Parathyroid adenoma (tissue), 2 donors: ENCODE data around the gene SOS1.

Source experiments
- H2AFZ ChIP-seq: fragments of 300-600 bp; sonication (generic); one replicate; pipeline ENCODE4 v1.7.0; 2017; ENCODE audit warnings: antibody characterized with exemption, mild to moderate bottlenecking
- H3K27ac ChIP-seq: fragments of 300-600 bp; sonication (generic); one replicate; pipeline ENCODE4 v1.7.0; 2017
- H3K27me3 ChIP-seq: fragments of 300-600 bp; sonication (generic); one replicate; pipeline ENCODE4 v1.7.0; 2017; ENCODE audit warnings: low read length; ENCODE audit not compliant: control insufficient read depth, insufficient read depth
- H3K36me3 ChIP-seq: fragments of 300-600 bp; sonication (generic); one replicate; pipeline ENCODE4 v1.7.0; 2017; ENCODE audit warnings: low read length; ENCODE audit not compliant: control insufficient read depth, insufficient read depth
- H3K4me1 ChIP-seq: fragments of 300-600 bp; sonication (generic); one replicate; pipeline ENCODE4 v1.7.0; 2017; ENCODE audit warnings: control low read depth
- H3K4me2 ChIP-seq: fragments of 300-600 bp; sonication (generic); one replicate; pipeline ENCODE4 v1.7.0; 2017; ENCODE audit warnings: low read length
- H3K4me3 ChIP-seq: fragments of 300-600 bp; sonication (generic); one replicate; pipeline ENCODE4 v1.7.0; 2017; ENCODE audit warnings: low read depth, low read length
- H3K79me2 ChIP-seq: fragments of 300-600 bp; sonication (generic); one replicate; pipeline ENCODE4 v1.7.0; 2017; ENCODE audit warnings: control low read depth
- H3K9ac ChIP-seq: fragments of 300-600 bp; sonication (generic); one replicate; pipeline ENCODE4 v1.7.0; 2017; ENCODE audit warnings: mild to moderate bottlenecking
- H3K9me3 ChIP-seq: fragments of 300-600 bp; sonication (generic); one replicate; pipeline ENCODE4 v1.7.0; 2017; ENCODE audit warnings: low read length; ENCODE audit not compliant: control insufficient read depth
- TF ChIP-seq, protein P1 (sequence below): fragments of 300-600 bp; sonication (generic); IDR thresholded peaks from one replicate; pipeline ENCODE4 v1.7.0; 2017; ENCODE audit warnings: antibody characterized with exemption, mild to moderate bottlenecking
- donor health status: primary hyperparathyroidism.

SOS1 gene

DNA sequence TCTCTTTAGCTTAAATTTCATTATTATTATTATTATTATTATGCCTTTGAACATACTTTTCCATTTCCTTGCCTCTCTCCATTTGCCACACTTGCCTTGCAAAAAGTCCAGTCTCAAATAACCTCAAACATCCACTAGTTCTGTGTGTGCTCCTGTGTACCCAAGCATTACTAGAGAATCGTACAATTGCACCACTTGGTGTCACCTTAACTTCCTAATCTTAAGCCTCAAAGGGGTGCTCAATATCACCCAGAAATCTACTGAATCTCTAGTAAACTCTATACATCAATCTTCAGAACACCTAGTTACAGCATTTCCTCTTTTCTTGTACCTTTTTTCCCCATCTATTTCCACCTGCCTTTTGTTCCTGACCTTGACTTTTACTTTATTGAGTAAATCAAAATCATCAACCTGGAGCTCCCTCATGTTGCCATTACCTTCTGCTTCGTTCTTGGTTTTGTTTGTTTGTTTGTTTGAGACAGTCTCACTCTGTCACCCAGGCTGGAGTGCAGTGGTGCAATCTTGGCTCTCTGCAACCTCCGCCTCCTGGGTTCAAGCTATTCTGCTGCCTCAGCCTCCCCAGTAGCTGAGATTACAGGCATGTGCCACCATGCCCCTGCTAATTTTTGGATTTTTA is 12.5 kb upstream of the SOS1 start:
- Histone ChIP-seq H3K36me3 (no peaks in the 10 kb centered on the region), H3K27me3 (no peaks in the 10 kb centered on the region), H3K9me3 (no peaks in the 10 kb centered on the region), H3K4me3 (no peak overlapping the region), H3K27ac (no peak overlapping the region), H2AFZ (no peak overlapping the region), H3K9ac (no peak overlapping the region), H3K79me2 (no peaks in the 10 kb centered on the region), H3K4me1 (no peaks in the 10 kb centered on the region), H3K4me2 (no peak overlapping the region)
- TF ChIP-seq, protein P1, sequence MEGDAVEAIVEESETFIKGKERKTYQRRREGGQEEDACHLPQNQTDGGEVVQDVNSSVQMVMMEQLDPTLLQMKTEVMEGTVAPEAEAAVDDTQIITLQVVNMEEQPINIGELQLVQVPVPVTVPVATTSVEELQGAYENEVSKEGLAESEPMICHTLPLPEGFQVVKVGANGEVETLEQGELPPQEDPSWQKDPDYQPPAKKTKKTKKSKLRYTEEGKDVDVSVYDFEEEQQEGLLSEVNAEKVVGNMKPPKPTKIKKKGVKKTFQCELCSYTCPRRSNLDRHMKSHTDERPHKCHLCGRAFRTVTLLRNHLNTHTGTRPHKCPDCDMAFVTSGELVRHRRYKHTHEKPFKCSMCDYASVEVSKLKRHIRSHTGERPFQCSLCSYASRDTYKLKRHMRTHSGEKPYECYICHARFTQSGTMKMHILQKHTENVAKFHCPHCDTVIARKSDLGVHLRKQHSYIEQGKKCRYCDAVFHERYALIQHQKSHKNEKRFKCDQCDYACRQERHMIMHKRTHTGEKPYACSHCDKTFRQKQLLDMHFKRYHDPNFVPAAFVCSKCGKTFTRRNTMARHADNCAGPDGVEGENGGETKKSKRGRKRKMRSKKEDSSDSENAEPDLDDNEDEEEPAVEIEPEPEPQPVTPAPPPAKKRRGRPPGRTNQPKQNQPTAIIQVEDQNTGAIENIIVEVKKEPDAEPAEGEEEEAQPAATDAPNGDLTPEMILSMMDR, result no peak

DNA sequence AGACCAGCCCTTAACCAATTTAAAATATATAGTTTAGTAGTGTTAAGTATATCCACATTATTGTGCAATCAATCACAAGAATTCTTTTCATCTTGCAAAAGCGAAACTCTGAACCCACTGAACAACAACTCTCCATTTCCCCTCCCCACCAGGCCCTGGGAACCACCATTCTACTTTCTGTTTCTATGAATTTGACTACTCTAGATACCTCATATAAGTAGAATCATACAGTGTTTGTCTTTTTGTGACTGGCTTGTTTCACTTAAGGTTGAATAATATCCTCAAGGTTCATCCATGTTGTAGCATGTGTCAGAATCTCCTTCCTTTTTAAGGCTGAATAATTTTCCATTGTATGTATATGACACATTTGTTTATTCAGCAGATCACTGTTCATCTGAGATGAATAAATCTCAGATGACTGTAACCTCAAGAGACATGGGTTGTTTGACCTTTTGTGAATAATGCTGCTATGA is 8.1 kb upstream of the SOS1 start:
- Histone ChIP-seq H3K4me1 (peaks cover 5% of the 10 kb centered on the region), H3K27ac (no peak overlapping the region), H3K27me3 (no peaks in the 10 kb centered on the region), H3K9ac (no peak overlapping the region), H3K36me3 (no peaks in the 10 kb centered on the region), H3K9me3 (no peaks in the 10 kb centered on the region), H3K79me2 (no peaks in the 10 kb centered on the region), H2AFZ (no peak overlapping the region), H3K4me2 (no peak overlapping the region), H3K4me3 (no peak overlapping the region)
- TF ChIP-seq, protein P1, result no peak

DNA sequence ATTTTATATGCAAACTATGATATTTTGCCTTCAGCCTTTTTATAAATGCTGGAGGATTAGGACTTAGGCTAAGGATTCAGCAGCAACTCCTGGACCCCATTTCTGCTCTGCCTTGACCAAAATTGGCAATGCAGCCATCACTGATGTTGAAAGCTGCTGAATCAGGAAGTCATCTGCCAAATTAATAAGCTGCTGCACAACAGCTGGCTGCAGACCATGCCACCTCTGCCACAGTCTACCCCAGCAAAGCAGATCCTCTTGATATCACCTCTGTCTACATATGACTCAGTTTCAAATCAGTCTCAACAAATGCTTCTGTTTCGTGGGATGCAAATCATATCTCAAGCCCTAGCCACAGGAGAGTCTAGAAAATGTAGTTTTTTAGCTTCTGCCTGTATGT is 7.1 kb upstream of the SOS1 start:
- Histone ChIP-seq H3K9me3 (no peaks in the 10 kb centered on the region), H3K27ac (no peak overlapping the region), H2AFZ (peak overlapping the region; percentile 34), H3K9ac (no peak overlapping the region), H3K4me1 (peaks cover 10% of the 10 kb centered on the region), H3K4me2 (no peak overlapping the region), H3K27me3 (no peaks in the 10 kb centered on the region), H3K79me2 (peaks cover 2% of the 10 kb centered on the region), H3K4me3 (no peak overlapping the region), H3K36me3 (no peaks in the 10 kb centered on the region)
- TF ChIP-seq, protein P1, result no peak

DNA sequence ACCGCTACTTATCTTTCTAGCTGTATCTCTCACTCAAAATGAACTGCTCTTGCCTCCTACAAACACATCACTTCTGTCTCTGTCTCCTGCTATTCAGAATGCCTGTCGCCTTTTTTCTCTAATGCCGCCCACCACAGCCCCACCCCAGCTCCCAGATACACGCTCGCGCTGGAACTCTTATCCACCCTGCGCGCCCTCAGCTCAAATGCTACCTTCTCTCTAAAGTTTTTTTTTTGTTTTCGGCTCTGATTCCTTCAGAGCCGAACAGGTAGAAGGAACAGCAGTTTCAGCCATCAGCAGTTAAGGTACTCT is 3.9 kb upstream of the SOS1 start:
- Histone ChIP-seq H3K9me3 (no peaks in the 10 kb centered on the region), H3K27me3 (no peaks in the 10 kb centered on the region), H3K27ac (peak overlapping the region; percentile 86), H3K79me2 (peaks cover 3% of the 10 kb centered on the region), H3K4me3 (peak overlapping the region; percentile 98), H3K4me1 (peaks cover 15% of the 10 kb centered on the region), H3K4me2 (peak overlapping the region; percentile 93), H3K36me3 (no peaks in the 10 kb centered on the region), H3K9ac (no peak overlapping the region), H2AFZ (peak overlapping the region; percentile 94)
- TF ChIP-seq, protein P1, result no peak
